Measurements from ENCODE around the gene MAP4.

DNA sequence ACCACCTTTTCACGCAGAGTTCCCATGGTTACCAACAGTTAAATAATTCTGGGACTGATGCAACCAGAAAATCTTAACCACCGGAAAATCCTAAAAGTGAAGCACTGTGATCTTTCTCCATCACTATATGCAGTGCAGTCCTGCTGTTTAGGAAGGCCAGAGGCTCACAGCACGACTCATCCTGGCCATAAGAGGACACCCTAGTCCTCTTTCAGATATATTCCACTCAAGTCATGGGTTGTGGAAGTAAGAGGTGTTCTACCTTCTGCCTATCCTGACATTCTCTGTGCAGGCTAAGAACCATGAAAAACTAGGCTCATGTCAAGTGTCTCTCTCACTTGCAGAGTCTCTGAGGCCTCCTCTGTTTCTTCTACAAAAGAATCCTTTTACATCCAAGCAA lies 146.1 kb downstream of the MAP4 start:
- TF ChIP-seq POLR2A (IDR thresholded peaks at IDR 0.05; ENCODE audit: low read depth, low read length) (no peak), POLR2AphosphoS5 (IDR thresholded peaks at IDR 0.05; ENCODE audit: insufficient read depth, low read depth, low read length) (no peak), MYC (IDR thresholded peaks at IDR 0.05; ENCODE audit: low read depth, low read length) (no peak), EZH2 (IDR thresholded peaks at IDR 0.05; ENCODE audit: borderline replicate concordance, low read depth, low read length, severe bottlenecking) (no peak), JUN (IDR thresholded peaks at IDR 0.05; ENCODE audit: borderline replicate concordance, insufficient read depth, insufficient read length, low read depth) (no peak), GATA2 (IDR thresholded peaks at IDR 0.05; ENCODE audit: insufficient read depth, insufficient read length, low read depth, low read length) (no peak), FOS (IDR thresholded peaks at IDR 0.05; ENCODE audit: borderline replicate concordance, insufficient read depth, low read length) (no peak)
- TF ChIP-seq, protein P1, sequence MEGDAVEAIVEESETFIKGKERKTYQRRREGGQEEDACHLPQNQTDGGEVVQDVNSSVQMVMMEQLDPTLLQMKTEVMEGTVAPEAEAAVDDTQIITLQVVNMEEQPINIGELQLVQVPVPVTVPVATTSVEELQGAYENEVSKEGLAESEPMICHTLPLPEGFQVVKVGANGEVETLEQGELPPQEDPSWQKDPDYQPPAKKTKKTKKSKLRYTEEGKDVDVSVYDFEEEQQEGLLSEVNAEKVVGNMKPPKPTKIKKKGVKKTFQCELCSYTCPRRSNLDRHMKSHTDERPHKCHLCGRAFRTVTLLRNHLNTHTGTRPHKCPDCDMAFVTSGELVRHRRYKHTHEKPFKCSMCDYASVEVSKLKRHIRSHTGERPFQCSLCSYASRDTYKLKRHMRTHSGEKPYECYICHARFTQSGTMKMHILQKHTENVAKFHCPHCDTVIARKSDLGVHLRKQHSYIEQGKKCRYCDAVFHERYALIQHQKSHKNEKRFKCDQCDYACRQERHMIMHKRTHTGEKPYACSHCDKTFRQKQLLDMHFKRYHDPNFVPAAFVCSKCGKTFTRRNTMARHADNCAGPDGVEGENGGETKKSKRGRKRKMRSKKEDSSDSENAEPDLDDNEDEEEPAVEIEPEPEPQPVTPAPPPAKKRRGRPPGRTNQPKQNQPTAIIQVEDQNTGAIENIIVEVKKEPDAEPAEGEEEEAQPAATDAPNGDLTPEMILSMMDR (IDR thresholded peaks at IDR 0.05; ENCODE audit: extremely low read depth in 1 of 2, insufficient read depth in 1 of 2, low read depth in 1 of 2, low read length in 2 of 2) = no peak
- TF ChIP-seq, protein P2, sequence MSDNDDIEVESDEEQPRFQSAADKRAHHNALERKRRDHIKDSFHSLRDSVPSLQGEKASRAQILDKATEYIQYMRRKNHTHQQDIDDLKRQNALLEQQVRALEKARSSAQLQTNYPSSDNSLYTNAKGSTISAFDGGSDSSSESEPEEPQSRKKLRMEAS (IDR thresholded peaks at IDR 0.05; ENCODE audit: insufficient read depth, insufficient read length) = no peak

Measured in endothelial cell of umbilical vein (primary cell).